NCI-H1930 (cell line): ENCODE results near the gene PRPSAP2.
A peak's percentile ranks its signal among the peaks of the same experiment; 100 is the strongest.
"Not testable (repeated sequence)": the region's sequence is repeated elsewhere in the genome, so short reads cannot be mapped to it uniquely, and the experiment has no call there.

ENCODE experiments used
- DNase-seq, 2 experiments: peaks; one replicate each; lab custom pipeline; 2025; lab: John Stamatoyannopoulos, UW

Gene PRPSAP2, protein sequence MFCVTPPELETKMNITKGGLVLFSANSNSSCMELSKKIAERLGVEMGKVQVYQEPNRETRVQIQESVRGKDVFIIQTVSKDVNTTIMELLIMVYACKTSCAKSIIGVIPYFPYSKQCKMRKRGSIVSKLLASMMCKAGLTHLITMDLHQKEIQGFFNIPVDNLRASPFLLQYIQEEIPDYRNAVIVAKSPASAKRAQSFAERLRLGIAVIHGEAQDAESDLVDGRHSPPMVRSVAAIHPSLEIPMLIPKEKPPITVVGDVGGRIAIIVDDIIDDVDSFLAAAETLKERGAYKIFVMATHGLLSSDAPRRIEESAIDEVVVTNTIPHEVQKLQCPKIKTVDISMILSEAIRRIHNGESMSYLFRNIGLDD

DNA sequence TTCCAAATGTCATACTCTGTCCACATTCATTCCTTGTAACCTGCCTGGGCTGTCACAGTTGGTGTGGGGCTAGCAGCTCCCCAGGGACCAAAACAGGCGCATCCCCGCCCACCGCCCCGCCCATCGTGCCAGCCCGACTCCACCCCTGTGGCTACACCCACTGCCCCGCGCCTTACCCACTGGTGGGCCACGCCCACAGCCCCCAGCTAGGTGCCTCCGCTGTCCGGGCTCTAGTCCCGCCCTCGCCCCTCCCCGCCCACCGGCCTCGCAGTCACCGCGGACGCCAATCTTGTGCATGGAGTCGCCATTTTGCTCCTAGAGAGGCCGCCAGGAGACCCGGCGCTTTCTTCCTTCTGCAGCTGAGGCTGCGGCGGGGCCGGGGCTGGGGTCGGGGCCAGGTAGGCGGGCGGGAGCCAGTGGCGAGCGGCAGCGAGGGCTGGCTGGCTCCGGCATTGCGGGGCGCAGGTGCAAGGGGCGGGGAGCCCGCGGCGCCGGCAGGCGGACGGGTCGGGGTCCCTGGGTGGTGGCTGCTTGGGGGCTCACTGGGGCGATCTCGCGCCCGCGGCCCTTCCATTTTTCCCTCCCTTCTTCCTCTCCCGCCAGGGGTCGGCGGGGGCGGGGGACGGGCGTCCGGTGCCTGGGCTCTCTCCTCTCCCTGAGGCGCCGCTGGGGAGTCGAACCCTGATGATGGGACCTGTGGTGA is at the start of gene PRPSAP2:
Gene PRPSAP2, plus strand, starts transcription at position 268 of the 703 bp plus-strand sequence. CDS start 7,703 bp downstream, outside the sequence.
- peak; percentile 86 to 92 for DNase-seq

DNA sequence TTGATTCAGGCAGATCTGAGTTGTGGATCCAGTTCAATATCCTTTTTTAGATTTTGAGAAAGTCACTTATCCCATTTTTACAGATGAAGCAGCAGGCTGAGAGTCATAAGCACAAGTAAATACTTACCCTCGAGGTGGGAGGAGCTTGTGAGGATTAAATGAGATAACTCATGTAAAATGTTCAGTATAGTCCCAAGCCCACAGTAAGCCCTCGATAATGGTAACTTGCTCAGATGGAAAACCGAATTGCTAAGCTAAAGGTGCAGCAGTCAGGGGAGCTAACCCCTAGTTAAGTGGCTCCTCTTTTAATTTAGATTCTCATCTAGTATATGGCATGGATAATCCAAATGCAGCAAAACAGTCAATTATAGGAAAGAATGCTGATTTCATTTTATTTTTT is 42.0 kb upstream of the PRPSAP2 start:
- DNase-seq = not testable (repeated sequence)

DNA sequence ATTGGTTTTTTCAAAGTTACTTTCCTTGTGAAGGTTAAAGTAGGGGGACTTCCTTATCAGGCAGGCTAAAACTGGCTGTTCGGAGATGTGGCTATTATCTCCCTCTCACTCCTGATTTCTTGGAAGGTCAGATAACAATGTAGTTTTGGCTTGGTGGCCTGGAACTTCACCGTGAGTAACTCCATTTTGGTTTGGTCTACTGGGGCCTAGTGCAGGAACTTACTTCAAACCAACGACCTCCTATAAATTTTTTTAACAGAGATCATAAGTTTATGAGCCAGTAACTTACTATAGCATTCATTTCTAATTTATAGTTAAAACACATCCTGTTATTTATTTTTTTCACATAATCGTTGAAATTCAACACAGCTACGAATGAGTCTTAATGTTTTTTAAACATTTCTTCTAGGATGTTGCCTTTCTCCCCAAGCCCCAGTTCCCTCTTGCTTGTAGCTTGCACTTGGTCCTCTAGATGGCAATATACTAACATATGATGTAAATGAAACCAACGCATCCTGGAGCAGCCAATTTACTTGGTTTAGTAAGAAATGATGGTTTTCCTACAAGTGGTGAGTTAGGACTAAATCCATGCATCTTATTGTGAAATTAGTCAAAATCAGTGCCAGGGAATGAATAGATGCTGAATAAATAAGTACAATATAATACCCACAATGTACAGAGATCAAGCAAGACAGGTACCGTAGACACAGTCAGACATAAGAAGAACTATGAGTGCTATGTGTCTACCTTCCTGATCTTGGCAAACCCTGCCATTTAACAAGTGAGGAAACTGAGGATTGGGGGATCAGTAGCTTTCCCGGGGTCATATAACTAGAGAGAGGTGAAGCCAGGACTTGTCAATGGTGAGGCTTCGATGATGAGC is 41.2 kb upstream of the PRPSAP2 start:
- DNase-seq = peak; percentile 5 to 32

DNA sequence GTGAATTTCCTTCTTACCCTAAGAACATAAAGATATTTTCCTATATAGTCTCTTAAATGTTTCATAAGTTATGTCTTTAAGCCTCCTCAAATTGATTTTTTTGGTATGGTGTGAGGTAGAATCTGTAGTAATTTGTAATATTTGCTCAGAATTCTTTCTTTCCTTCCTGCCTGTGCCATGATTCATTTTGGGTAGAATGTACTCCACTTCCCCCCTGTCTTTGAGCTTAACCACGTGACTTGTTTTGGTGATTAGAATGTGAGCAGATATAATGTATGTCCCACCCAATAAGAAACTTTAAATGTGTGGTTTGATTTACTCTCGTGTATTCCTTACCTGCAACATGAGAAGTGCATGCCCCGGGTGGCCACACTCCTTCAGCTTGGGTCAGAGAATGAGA is 36.5 kb upstream of the PRPSAP2 start:
- DNase-seq = not testable (repeated sequence)

DNA sequence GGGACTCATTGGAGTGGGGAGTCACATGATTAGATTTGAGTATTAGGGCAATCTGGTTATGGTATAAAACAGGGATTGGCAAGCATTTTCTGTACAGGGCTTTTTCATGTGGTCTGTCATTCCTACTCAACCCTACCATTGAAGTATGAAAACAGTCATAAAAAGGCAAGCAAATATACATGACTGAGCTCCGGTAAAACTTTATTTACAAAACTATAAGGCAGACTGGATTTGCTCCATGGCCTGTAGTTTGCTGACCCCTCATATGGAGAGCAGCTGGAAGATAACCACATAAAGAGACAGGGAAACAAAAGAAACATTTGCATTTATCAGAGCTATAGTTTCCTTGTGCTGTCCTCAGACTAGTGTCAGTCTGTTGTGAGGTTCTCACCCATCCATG is 30.3 kb upstream of the PRPSAP2 start:
- DNase-seq = not testable (repeated sequence)

DNA sequence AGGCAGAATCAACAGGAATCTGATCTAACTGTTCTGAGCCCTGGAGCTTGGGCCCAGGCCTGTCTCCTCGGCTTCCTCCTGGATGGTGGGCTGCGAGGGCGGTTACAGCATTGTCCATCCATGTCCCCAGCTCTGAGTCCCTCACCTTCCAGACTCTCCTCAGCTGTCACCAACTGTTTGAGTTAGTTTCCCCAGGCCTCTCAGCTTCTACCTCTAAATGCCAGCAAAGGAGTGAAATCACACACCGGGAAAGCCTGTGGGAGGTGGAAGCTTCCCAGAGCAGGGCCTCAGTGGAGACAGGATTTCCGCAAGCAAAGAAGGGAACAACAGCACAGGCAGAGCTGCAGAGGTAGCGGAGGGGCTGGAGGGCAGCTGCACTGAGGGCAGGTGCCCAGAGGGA is 9.4 kb upstream of the PRPSAP2 start:
- DNase-seq = no peak

DNA sequence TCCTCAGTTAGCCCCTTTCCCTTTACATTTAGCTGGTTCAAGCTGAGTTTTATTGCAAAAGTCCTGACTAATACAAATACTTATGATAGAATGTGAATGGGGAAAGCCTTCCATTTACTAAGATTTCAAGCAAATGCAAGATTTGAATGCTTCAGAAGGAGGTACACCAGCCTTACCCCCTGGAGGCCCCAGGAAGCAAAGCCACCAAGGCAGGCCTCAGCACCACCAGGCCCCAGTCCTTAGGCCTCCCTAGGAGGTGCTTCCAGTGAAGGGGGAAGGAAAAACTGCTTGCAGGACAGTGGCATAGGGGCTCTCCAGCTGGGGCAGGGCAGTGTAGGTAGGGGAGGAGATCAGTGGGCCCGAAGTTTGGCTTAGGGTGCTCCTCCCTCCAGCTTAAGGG is 7.3 kb upstream of the PRPSAP2 start:
- no peak for DNase-seq

DNA sequence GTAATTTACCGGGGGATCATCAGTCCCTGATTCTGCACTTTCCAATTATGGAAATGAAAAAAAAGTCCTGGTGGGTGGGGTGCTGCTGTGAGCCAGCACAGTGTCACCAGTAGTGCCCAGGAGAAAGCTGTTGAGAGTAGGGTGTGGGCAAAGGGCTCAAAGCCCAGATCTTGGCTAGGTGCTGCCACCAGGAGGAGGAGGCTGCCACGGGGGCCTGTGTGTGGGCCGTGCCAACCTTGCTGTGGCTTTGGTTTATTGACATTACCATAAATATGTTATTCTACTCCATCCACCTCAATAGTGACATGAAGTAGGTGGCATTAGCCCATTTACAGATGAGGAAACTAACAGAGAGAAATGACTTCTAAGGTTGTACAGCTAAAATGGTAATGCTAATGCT is 6.7 kb upstream of the PRPSAP2 start:
- no peak for DNase-seq

DNA sequence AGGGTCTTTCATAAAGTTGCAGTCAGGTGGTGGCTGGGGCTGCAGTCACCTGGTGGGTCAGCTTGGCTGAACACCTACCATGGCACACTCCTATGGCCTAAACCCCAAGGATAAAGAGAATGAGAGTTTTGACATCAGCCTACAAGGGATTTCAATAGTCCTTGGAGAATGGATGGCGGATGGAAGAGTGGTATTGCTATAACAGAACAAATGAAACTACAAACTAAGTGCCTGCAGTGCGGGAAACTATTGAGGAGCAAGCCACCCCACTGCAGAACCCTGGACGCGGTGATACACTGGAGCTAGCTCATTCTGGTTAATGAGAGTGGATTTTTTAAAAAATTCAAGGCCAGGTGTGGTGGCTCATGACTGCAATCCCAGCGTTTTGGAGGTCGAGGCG is 3.0 kb upstream of the PRPSAP2 start:
- DNase-seq = no peak

DNA sequence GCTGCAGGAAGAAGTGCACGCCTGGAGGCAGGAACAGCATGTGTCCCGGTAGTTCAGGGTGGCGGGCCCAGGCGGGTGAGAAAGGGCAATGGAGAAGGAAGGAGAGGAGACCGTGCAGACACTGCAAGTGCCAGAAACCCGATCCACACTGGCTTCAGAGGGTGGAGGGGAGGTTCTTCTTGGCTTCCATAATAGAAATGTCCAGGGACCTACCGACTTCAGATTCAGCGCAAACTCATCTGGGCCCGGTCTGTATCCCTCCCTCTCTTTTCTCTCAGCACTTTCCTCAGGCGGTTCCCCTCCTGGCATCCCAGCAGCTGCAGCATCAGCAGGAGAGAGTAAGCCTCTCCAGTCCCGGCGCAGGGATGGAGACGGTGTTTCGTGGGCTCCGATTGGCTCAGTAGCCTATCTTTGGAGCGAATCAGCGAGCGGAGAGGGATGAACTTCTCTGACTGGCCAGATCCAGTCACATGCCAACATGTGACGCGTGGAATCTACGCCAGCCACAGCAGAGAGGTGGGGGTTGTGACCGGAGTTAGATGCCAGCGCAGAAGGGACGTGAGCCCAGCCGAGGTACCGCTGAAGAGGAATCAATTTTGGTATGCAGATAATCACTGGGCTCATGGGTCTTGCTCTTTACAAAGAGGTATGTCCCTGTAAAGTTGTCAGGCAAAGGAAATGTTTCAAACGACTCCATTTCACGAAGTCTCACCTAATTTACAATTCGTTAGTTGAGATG is 1.9 kb upstream of the PRPSAP2 start:
- DNase-seq = peak; percentile 81 to 88

DNA sequence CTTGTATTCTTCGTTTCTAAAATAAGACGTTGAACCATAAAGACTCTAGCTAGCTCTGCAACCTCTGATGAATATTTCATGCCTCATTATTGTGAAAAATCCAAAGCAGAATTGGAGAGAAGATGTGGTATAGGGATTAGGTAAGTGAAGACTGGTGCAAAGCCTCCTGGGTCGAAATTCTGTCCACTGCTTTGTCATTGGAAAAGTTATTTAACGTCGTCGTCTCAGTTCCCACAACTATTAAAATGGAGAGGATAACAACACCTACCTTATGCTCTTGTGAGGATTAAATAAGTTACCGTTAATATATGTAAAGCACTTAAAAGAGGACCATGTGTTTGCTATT is 1.4 kb upstream of the PRPSAP2 start:
- no peak for DNase-seq

DNA sequence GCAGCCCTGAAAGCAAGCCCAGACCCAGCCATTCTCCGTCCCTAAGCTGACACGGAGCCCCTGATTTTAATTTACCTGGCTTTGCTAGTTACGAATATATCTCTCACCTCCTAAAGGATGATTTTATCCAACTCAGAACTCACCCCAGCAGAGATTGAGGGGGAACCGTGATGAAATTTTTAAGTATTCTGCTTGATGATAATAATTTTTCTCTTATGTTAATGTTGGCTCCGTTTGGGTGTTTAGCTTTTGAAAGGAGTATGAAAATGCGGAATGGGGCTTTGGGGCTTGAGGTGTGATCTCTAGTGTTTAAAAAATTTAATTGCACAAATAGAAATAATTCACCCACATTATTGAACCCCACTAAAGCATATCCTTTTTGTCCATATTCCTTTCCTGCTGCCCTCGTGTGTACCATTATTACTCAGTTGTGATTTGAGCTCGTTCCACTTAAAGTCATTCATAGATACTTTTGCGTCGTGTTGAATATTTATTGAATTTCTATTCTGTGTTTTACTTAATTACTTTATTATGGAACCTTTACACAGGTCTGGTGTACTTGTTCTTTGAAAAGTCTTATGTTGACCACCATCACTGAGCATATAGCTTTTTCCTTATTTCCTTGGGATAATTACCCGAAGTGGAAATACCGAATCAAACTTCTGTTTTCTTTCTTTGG is 775 bp downstream of the PRPSAP2 start:
- DNase-seq = no peak

DNA sequence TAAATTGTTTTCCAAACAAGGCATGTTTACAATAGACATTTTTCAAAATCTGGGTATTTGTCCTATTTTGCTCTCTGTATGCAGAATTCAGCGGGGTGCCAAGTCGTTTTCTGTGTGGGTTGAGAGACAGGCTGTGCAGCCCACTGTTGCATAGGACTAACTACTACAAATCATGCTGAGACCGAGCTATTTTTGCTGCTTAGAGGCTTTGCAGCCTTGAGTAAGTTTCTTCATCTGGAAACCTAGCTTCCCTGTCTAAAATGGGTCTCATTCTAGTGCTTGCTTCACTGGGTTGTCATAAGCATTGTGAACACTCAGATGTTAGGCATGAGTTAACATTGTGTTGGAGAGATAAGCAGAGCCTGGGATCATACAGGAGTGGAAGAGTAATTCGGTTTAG is 1.3 kb downstream of the PRPSAP2 start:
- no peak for DNase-seq

DNA sequence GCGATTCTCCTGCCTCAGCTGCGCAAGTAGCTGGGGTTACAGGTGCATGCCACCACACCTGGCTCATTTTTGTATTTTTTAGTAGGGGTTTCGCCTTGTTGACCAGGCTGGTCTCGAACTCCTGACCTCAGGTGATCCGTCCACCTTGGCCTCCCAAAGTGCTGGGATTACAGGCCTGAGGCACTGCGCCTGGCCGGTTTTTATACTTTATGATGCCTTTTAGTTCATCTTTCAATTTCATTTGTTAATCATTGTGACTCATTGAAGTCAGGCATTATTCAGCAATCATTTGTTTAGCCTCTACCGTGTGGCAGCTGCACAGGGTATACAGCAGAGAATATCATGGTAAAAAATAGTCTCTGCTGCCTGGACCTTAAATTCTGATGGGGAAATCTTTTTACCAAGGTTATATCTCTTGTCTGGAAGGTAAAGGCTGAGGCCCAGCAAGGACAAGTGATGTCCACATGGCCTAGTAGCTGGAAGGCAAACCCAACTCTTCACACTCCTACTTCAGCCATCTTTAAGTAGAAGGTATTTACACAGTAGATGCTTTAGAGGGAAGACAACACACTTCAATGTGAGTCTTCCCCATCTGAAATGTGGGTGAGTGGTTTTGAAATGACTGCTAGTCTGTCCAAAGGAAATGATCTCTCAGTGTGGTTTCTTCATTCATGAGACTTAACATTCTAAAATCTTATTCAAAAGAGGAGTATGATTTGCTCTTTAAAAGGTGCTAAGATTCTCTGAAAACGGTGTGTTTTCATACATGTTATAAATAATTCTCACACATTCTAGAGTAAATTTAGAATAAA is 2.4 kb downstream of the PRPSAP2 start:
- no peak for DNase-seq

DNA sequence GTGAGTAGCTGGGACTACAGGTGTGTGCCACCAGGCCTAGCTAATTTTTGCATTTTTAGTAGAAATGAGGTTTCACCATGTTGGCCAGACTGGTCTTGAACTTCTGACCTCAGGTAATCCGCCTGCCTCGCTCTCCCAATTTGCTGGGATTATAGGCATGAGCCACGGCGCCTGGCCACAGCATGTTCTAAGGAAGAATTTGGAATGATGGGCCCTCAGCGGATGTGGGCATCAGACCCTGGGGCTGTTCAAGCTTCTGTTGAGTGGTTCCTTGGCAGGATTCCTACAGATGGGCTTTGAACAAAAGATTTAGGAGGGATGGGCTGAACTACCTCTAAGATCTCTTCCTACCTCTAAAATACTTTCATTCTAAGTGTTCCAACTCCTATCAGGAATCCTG is 4.1 kb downstream of the PRPSAP2 start:
- DNase-seq = no peak

DNA sequence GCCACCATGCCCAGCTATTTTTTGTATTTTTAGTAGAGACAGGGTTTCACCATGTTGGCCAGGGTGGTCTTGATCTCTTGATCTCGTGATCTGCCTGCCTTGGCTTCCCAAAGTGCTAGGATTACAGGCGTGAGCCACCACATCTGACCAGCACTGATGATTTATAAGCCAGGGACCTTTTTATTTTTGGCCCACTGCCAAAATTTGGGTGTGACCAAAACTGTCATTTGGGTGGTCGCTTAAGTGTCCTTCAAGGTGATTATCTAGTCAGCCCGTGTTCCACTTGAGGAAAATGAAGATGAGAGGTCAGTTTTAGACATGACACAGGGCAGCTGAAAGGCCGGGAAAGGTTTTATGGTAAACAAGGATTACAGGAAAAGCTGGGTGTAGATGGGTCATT is 7.1 kb downstream of the PRPSAP2 start:
- not testable (repeated sequence) for DNase-seq

DNA sequence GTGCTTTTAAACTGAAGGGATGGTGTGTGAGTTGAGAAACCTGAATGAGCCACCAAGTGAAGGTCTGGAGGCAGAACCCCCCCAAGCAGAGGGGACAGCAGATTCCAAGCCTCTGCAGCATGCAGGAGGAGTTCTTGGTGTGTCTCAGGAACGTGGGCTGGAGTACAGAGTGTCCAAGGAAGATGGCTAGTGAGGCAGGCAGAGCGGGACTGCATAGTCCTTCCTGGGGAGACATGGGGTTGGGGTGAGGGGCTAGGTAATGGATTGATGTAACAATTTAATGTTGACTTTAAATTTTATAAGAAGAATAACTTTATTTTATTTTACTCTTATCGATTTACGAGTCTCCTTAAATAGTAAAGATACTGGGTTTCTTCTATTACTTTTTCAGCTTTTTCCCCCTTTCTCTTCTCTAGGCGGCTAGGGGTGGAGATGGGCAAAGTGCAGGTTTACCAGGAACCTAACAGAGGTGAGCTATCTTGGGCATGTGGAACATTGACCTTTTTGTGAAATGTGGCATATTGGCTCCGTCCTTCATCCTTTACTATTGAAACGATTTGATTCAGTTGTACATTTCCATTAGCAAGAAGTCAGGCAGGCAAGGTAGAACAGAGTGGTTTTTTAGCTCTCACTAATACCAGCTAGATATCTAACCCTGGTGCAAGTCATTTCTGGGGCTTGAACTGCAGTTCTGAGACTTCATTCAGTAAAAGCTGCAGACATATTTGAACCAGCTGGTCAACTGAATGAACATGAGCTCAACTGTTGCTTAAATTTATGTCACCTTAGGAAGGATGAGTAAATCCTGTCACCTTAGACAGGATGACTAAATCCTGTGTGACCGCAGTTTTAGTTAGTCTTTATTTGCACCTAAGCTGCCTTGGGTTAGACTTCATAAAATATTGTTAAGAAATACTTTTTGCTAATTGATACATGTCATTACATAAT is 9.2 kb downstream of the PRPSAP2 start:
- no peak for DNase-seq

DNA sequence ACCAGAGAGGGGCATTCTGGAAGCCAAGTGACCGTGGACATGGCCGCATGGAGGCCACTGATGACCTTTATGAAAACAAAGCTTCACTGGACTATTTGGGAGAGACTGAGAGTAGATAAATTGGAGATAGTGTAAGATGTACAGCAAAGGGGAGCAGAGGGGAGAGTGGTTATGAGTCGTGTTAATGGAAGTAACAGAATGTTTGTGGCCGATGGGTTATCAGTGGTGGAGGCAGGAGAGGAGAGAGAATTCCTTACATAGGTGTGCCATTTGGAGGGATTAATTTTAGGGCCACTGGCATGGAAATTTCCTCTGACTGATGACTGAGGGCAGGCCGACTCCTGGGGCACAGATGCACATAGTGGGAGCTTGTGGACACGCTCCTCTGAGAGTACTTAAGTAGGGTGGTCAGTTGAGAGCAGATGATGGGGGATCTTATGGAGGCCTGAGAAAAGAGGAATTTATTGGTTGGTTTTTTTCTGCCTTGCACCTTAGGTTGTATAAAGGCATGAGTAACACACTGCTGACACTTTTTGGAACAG is 19.2 kb downstream of the PRPSAP2 start:
- DNase-seq = no peak

DNA sequence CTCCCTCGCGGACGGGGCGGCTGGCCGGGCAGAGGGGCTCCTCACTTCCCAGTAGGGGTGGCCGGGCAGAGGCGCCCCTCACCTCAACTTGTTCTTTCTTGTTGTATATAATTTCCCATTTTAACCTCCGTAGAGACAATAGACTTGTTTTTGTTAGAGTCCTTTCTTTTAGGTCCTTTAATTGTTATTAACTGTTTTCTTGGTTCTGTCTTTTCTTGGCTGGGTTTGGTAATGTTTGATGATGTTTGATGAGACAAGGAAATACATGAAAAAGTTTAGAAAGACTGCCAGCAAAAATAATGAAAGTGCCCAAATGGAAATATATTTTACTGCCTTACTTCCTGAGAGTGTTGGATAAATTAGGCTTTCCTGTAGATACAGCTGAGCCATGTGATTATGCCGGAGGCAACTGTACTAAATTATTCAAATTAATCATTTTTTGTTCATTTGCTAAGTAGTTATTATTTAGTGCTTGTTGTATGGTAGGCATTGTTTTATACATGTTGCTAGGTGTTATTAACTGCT is 30.9 kb downstream of the PRPSAP2 start:
- no peak for DNase-seq
